H1 (cell line): Measurements from ENCODE around the gene OGFOD2. TPM values are rescaled to one million over a fixed set of nuclear protein-coding genes. Genes with fewer than 3 reads are reported as not detected.

Source experiments
- CTCF ChIA-PET: fragments of 300-600 bp; sonication (Branson Sonifier 250); formaldehyde crosslinking; loops from one replicate; lab custom pipeline; 2021; ENCODE audit not compliant: partially characterized antibody; lab: Charles Lee
- POLR2A ChIA-PET: fragments of 300-600 bp; sonication (Branson Sonifier 250); formaldehyde crosslinking; loops from one replicate; lab custom pipeline; 2021; ENCODE audit warnings: inconsistent platforms; ENCODE audit not compliant: partially characterized antibody; lab: Charles Lee
- DNase-seq, 2 experiments: peaks; one replicate each; pipeline versions ENCODE4 v3.0.0 to v3.0.0-alpha.2; 2010 to 2022; ENCODE audit warnings: low spot score in 2 of 2, low read depth in 1 of 2, mixed read lengths in 1 of 2
- FAIRE-seq: peaks from 2 replicates; lab custom pipeline; 2011; peaks lifted over from hg19 to GRCh38; lab: Jason Lieb, UNC
- H2AFZ ChIP-seq: 2 replicates; pipeline ENCODE4 v1.8.1; 2012; ENCODE audit warnings: low read length, inconsistent platforms
- H2AK5ac ChIP-seq: 2 replicates; pipeline ENCODE4 v1.6.1; 2013; ENCODE audit warnings: low read depth, low read length
- H2BK120ac ChIP-seq: replicated peaks from 2 replicates; pipeline ENCODE3; 2013; ENCODE audit warnings: low read depth, low read length, inconsistent platforms
- H2BK12ac ChIP-seq: 2 replicates; pipeline ENCODE4 v1.6.1; 2013; ENCODE audit warnings: low read depth, low read length
- H2BK15ac ChIP-seq: 2 replicates; pipeline ENCODE4 v1.6.1; 2013; ENCODE audit warnings: low read length
- H2BK20ac ChIP-seq: 2 replicates; pipeline ENCODE4 v1.6.1; 2013; ENCODE audit warnings: low read length
- H2BK5ac ChIP-seq: 2 replicates; pipeline ENCODE4 v1.6.1; 2013; ENCODE audit warnings: low read depth, low read length
- H3K14ac ChIP-seq: 2 replicates; pipeline ENCODE4 v1.6.1; 2013; ENCODE audit warnings: inconsistent platforms; ENCODE audit not compliant: insufficient read length
- H3K18ac ChIP-seq: 2 replicates; pipeline ENCODE4 v1.6.1; 2013; ENCODE audit warnings: low read length; ENCODE audit errors: extremely low read depth
- H3K23ac ChIP-seq: 2 replicates; pipeline ENCODE4 v1.6.1; 2013; ENCODE audit warnings: inconsistent platforms; ENCODE audit not compliant: insufficient read length
- H3K23me2 ChIP-seq: 2 replicates; pipeline ENCODE4 v1.6.1; 2013; ENCODE audit warnings: low read depth, low read length
- H3K27ac ChIP-seq: 2 replicates; pipeline ENCODE4 v1.6.1; 2011; ENCODE audit warnings: low read depth, low read length, inconsistent platforms
- H3K27me3 ChIP-seq, 4 experiments: replicated peaks in 1 of 4; 1 replicate in 1 of 4; 2 replicates in 3 of 4; pipeline versions ENCODE4 v1.6.1 to v1.8.1; 2011 to 2013; ENCODE audit warnings: low read length in 3 of 4, mild to moderate bottlenecking in 3 of 4, inconsistent platforms in 2 of 4, mixed read lengths in 2 of 4, moderate library complexity in 1 of 4; ENCODE audit not compliant: control insufficient read depth in 3 of 4, insufficient read depth in 3 of 4; ENCODE audit errors: extremely low read depth in 1 of 4
- H3K36me3 ChIP-seq, 4 experiments: 2 replicates each; pipeline versions ENCODE4 v1.6.1 to v1.8.1; 2011 to 2013; ENCODE audit warnings: mild to moderate bottlenecking in 4 of 4, low read length in 3 of 4, moderate library complexity in 2 of 4, control low read depth in 1 of 4, inconsistent platforms in 1 of 4; ENCODE audit not compliant: insufficient read depth in 4 of 4, control insufficient read depth in 2 of 4
- H3K4ac ChIP-seq: replicated peaks from 2 replicates; pipeline ENCODE3; 2013; ENCODE audit warnings: low read length, low read depth, mixed read lengths, inconsistent platforms; ENCODE audit not compliant: insufficient read length
- H3K4me1 ChIP-seq, 4 experiments: replicated peaks in 1 of 4; 1 replicate in 1 of 4; 2 replicates in 3 of 4; pipeline versions ENCODE4 v1.6.1 to v1.8.1; 2011 to 2013; ENCODE audit warnings: low read length in 3 of 4, inconsistent platforms in 2 of 4, mixed read lengths in 1 of 4; ENCODE audit not compliant: insufficient read depth in 4 of 4, control insufficient read depth in 3 of 4
- H3K4me2 ChIP-seq, 2 experiments: 2 replicates each; pipeline versions ENCODE4 v1.6.1 to v1.8.1; 2011 to 2013; ENCODE audit warnings: low read depth in 2 of 2, low read length in 2 of 2, control low read depth in 1 of 2, inconsistent platforms in 1 of 2, mild to moderate bottlenecking in 1 of 2; ENCODE audit not compliant: insufficient read depth in 1 of 2
- H3K4me3 ChIP-seq, 4 experiments: fragments of 200-600, 300-600 bp in 1 of 4; sonication (generic), shearing (Covaris generic), sonication (Bioruptor Twin) in 1 of 4; 2 replicates each; pipeline versions ENCODE4 v1.5.1 to v1.8.1; 2011 to 2016; ENCODE audit warnings: low read length in 4 of 4, low read depth in 3 of 4, control low read depth in 2 of 4, inconsistent platforms in 2 of 4, mild to moderate bottlenecking in 2 of 4, mixed read lengths in 1 of 4, moderate library complexity in 1 of 4; ENCODE audit not compliant: insufficient read depth in 2 of 4; ENCODE audit errors: extremely low read depth in 1 of 4
- H3K56ac ChIP-seq: replicated peaks from 2 replicates; pipeline ENCODE3; 2013; ENCODE audit warnings: low read depth, mild to moderate bottlenecking, mixed read lengths, low read length, inconsistent platforms; ENCODE audit not compliant: insufficient read length
- H3K79me1 ChIP-seq: 2 replicates; pipeline ENCODE4 v1.6.1; 2013; ENCODE audit warnings: low read depth, low read length, control low read depth
- H3K79me2 ChIP-seq, 2 experiments: 2 replicates each; pipeline versions ENCODE4 v1.6.1 to v1.8.1; 2012 to 2013; ENCODE audit warnings: low read length in 2 of 2, mild to moderate bottlenecking in 2 of 2, inconsistent platforms in 1 of 2; ENCODE audit not compliant: insufficient read depth in 2 of 2, control insufficient read depth in 1 of 2
- H3K9ac ChIP-seq, 4 experiments: replicated peaks in 1 of 4; 1 replicate in 1 of 4; 2 replicates in 3 of 4; pipeline versions ENCODE4 v1.6.1 to v1.8.1; 2011 to 2013; ENCODE audit warnings: low read depth in 3 of 4, low read length in 3 of 4, control low read depth in 2 of 4, mild to moderate bottlenecking in 2 of 4, moderate library complexity in 2 of 4, inconsistent platforms in 1 of 4; ENCODE audit errors: extremely low read depth in 1 of 4
- H3K9me3 ChIP-seq, 2 experiments: 2 replicates each; pipeline versions ENCODE4 v1.6.1 to v1.8.1; 2012 to 2013; ENCODE audit warnings: mild to moderate bottlenecking in 2 of 2, moderate library complexity in 2 of 2, control low read depth in 1 of 2, inconsistent platforms in 1 of 2, low read depth in 1 of 2, low read length in 1 of 2, mixed read lengths in 1 of 2; ENCODE audit not compliant: insufficient read depth in 2 of 2
- H4K20me1 ChIP-seq, 2 experiments: replicated peaks in 1 of 2; 2 replicates each; pipeline versions ENCODE3 to v1.8.1; 2011 to 2013; ENCODE audit warnings: inconsistent platforms in 2 of 2, low read length in 2 of 2, mild to moderate bottlenecking in 1 of 2; ENCODE audit not compliant: insufficient read depth in 2 of 2, control insufficient read depth in 1 of 2
- H4K5ac ChIP-seq: 2 replicates; pipeline ENCODE4 v1.6.1; 2013; ENCODE audit warnings: low read length, low read depth, mixed read lengths, inconsistent platforms; ENCODE audit not compliant: insufficient read length
- H4K8ac ChIP-seq: 2 replicates; pipeline ENCODE4 v1.8.0; 2013; ENCODE audit warnings: mild to moderate bottlenecking, moderate library complexity, low read length, inconsistent platforms; ENCODE audit not compliant: insufficient read depth; ENCODE audit errors: extremely low read depth
- H4K91ac ChIP-seq: replicated peaks from 2 replicates; pipeline ENCODE3; 2013; ENCODE audit warnings: low read length, mixed read lengths, inconsistent platforms; ENCODE audit not compliant: insufficient read length
- BRCA1 ChIP-seq: IDR thresholded peaks from 2 replicates; pipeline ENCODE4 v1.6.1; 2012; ENCODE audit warnings: low read depth, low read length, improper control_type of control experiment
- CEBPB ChIP-seq: IDR thresholded peaks from 2 replicates; pipeline ENCODE4 v1.6.1; 2012; ENCODE audit warnings: low read depth, low read length
- CTCF ChIP-seq, 3 experiments: IDR thresholded peaks; 1 replicate in 2 of 3; 2 replicates in 1 of 3; pipeline versions ENCODE4 v1.5.1 to v1.6.1; 2011; ENCODE audit warnings: low read length in 3 of 3, mild to moderate bottlenecking in 3 of 3, inconsistent platforms in 2 of 3, low read depth in 1 of 3, moderate library complexity in 1 of 3; ENCODE audit not compliant: insufficient read depth in 1 of 3; ENCODE audit errors: control extremely low read depth in 1 of 3
- HDAC2 ChIP-seq, 2 experiments: fragments of 300-600 bp in 1 of 2; sonication (generic) in 1 of 2; IDR thresholded peaks; 2 replicates each; pipeline ENCODE4 v1.6.1; 2011 to 2012; ENCODE audit warnings: low read depth in 2 of 2, low read length in 2 of 2, mild to moderate bottlenecking in 2 of 2, moderate library complexity in 2 of 2, borderline replicate concordance in 1 of 2, inconsistent platforms in 1 of 2
- JUN ChIP-seq: IDR thresholded peaks from 2 replicates; pipeline ENCODE4 v1.6.1; 2011; ENCODE audit warnings: low read depth, mild to moderate bottlenecking, improper control_type of control experiment, low read length
- KDM4A ChIP-seq: IDR thresholded peaks from one replicate; pipeline ENCODE4 v1.7.1; 2012; ENCODE audit warnings: low read depth, mild to moderate bottlenecking, moderate library complexity, low read length, inconsistent platforms; ENCODE audit not compliant: severe bottlenecking
- POLR2AphosphoS5 ChIP-seq: IDR thresholded peaks from 2 replicates; pipeline ENCODE4 v1.6.1; 2011; ENCODE audit warnings: low read depth, low read length
- RFX5 ChIP-seq: IDR thresholded peaks from 2 replicates; pipeline ENCODE4 v1.6.1; 2011; ENCODE audit warnings: low read depth, low read length, improper control_type of control experiment, borderline replicate concordance
- SIRT6 ChIP-seq: IDR thresholded peaks from one replicate; pipeline ENCODE4 v1.7.1; 2012; ENCODE audit warnings: low read length, inconsistent platforms
- SRF ChIP-seq: IDR thresholded peaks from 2 replicates; pipeline ENCODE4 v1.6.1; 2011; ENCODE audit warnings: mild to moderate bottlenecking, low read depth, low read length, moderate library complexity
- SUZ12 ChIP-seq: fragments of 200-600 bp; sonication (generic); IDR thresholded peaks from 2 replicates; pipeline ENCODE4 v1.6.1; 2012; ENCODE audit warnings: mild to moderate bottlenecking, inconsistent platforms, low read length, moderate library complexity, mixed read lengths
- WGBS, 2 experiments: shearing (Covaris generic) in 1 of 2; methylation state at CpG; one replicate each; pipeline versions ENCODE4 v1.1.6 to v1.1.7; 2013 to 2015; ENCODE audit warnings: low lambda C conversion rate in 2 of 2, mixed read lengths in 2 of 2, inconsistent platforms in 1 of 2, low coverage in 1 of 2, missing lambda C conversion rate in 1 of 2; ENCODE audit not compliant: insufficient replicate concordance in 2 of 2, insufficient coverage in 1 of 2, insufficient read length in 1 of 2; ENCODE audit errors: extremely low coverage in 1 of 2, missing lambda C conversion rate in 1 of 2; 5-methylcytosine and 5-hydroxymethylcytosine counted together
- polyA plus RNA-seq, 7 experiments: library from polyadenylated mRNA; depleted of rRNA in 3 of 7; stranded (reverse) in 5 of 7; unstranded in 2 of 7; fragments of >200 nt in 5 of 7; fragments of 200-250 nt in 2 of 7; gene quantifications; 1 replicate in 5 of 7; 2 replicates in 1 of 7; 4 replicates in 1 of 7; pipeline versions ENCODE4 v1.2.1 to v1.2.3, GENCODE V29; 2011 to 2013; ENCODE audit warnings: missing spikeins in 2 of 7, mixed read lengths in 2 of 7
- total RNA-seq: library from RNA; stranded (reverse); fragmentation: NEBNext Ultra II Directional; extraction: Animal tissue kit (Norgen Biotek cat#: 25700); gene quantifications from 2 replicates; pipeline ENCODE4 v1.2.1, GENCODE V29; 2021

OGFOD2 gene
- total and polyA plus RNA-seq, 2 of the 8 experiments (the other 6 are each of a cell fraction or from before 2014, with no cell fraction given): 17.3 to 20.3 TPM

GRCh38 chr12:122977153-122977552, 2.1 kb downstream of the OGFOD2 start:
- Histone ChIP-seq H4K20me1 (peaks cover 0 to 5% of the 10 kb centered on the region in 2 experiments), H2BK20ac (no peak overlapping the region), H4K91ac (no peak overlapping the region), H2BK15ac (no peak overlapping the region), H2BK5ac (no peak overlapping the region), H3K4me2 (no peak overlapping the region; a peak in 1 of 4 replicates), H3K79me1 (peaks cover 7% of the 10 kb centered on the region; the same call in 1 of the 2 replicates), H3K14ac (no peak overlapping the region), H3K23ac (no peak overlapping the region), H2AK5ac (no peak overlapping the region), H3K36me3 (no peaks in the 10 kb centered on the region), H4K5ac (no peak overlapping the region), H3K4ac (no peak overlapping the region), H3K9ac (no peak overlapping the region), H3K4me1 (peaks cover 0 to 21% (median 12%) of the 10 kb centered on the region in 4 experiments; a peak in 6 of 7 replicates), H3K56ac (no peak overlapping the region), H4K8ac (no peak overlapping the region), H2BK120ac (no peak overlapping the region), H3K18ac (no peak overlapping the region), H2AFZ (no peak overlapping the region), H3K27ac (no peak overlapping the region), H3K23me2 (peaks cover 24% of the 10 kb centered on the region), H3K27me3 (no peaks in the 10 kb centered on the region), H3K9me3 (no peaks in the 10 kb centered on the region), H2BK12ac (no peak overlapping the region), H3K4me3 (no peak overlapping the region), H3K79me2 (peaks cover 0 to 12% of the 10 kb centered on the region in 2 experiments; a peak in 1 of 4 replicates)
- no peak for FAIRE-seq
- DNase-seq: no peak
- POLR2A ChIA-PET: interaction anchor here (1.1 to 3.3 kb wide), 3 partner anchors 11 to 256 kb away, joined by 4 to 21 read pairs (median 4); partner anchors contain the start of genes MPHOSPH9 and MTRFR
- 89% methylated on average over 6 of the region's 6 CpGs; no CpG with 5 or more reads in 1 of the 2 experiments for WGBS, 2 experiments
- CTCF ChIA-PET: no interaction called here
- TF ChIP-seq SIRT6 (no peak), CEBPB (no peak), RFX5 (no peak), SUZ12 (no peak), CTCF (IDR thresholded peaks at IDR 0.05; ENCODE audit: control extremely low read depth in 1 of 3, insufficient read depth in 1 of 3, low read depth in 1 of 3, low read length in 3 of 3) (no peak), BRCA1 (no peak), JUN (no peak), HDAC2 (IDR thresholded peaks at IDR 0.05; ENCODE audit: borderline replicate concordance in 1 of 2, low read depth in 2 of 2, low read length in 2 of 2) (no peak), SRF (no peak), POLR2AphosphoS5 (no peak), KDM4A (no peak)
